Vagina (tissue), 2 donors: ENCODE results near the gene EEF1A2. TPM values are rescaled to one million over a fixed set of nuclear protein-coding genes. Genes with fewer than 3 reads are reported as not detected.
"Not testable (repeated sequence)": the region's sequence is repeated elsewhere in the genome, so short reads cannot be mapped to it uniquely, and the experiment has no call there.

ENCODE experiments used
- DNase-seq, 2 donors: peaks; one replicate each; pipeline ENCODE4 v3.0.0-alpha.2; 2017; ENCODE audit errors: extremely low spot score in 2 of 2
- H3K27ac ChIP-seq: fragments of 200-600 bp; sonication (generic); one replicate; pipeline ENCODE4 v1.5.1; 2019
- H3K27me3 ChIP-seq: fragments of 200-600 bp; sonication (generic); one replicate; pipeline ENCODE4 v1.5.1; 2019
- H3K36me3 ChIP-seq, 2 donors: fragments of 200-600 bp; sonication (generic); one replicate each; pipeline ENCODE4 v1.5.1; 2017 to 2019
- H3K4me1 ChIP-seq: fragments of 200-600 bp; sonication (generic); one replicate; pipeline ENCODE4 v1.5.1; 2019
- H3K4me3 ChIP-seq, 2 donors: fragments of 200-600 bp; sonication (generic); 1 replicate in 1 of 2; 2 replicates in 1 of 2; pipeline ENCODE4 v1.5.1; 2016 to 2019
- H3K9me3 ChIP-seq: fragments of 200-600 bp; sonication (generic); one replicate; pipeline ENCODE4 v1.5.1; 2019
- CTCF ChIP-seq, 3 experiments: fragments of 450-650 bp in 2 of 3; fragments of 200-600 bp in 1 of 3; sonication (generic) in 1 of 3; IDR thresholded peaks; one replicate each; pipeline ENCODE4 v1.5.1; 2017 to 2019; ENCODE audit warnings: antibody characterized with exemption in 3 of 3, mild to moderate bottlenecking in 2 of 3, moderate library complexity in 2 of 3
- POLR2A ChIP-seq, 2 donors: fragments of 450-650 bp; IDR thresholded peaks; one replicate each; pipeline ENCODE4 v1.6.1; 2017; ENCODE audit warnings: antibody characterized with exemption in 2 of 2, mild to moderate bottlenecking in 2 of 2, moderate library complexity in 2 of 2
- POLR2AphosphoS5 ChIP-seq, 2 donors: sonication (generic); formaldehyde crosslinking; IDR thresholded peaks; one replicate each; pipeline ENCODE4 v1.9.0; 2017; ENCODE audit warnings: antibody characterized with exemption in 2 of 2, mild to moderate bottlenecking in 2 of 2, low read depth in 1 of 2; ENCODE audit not compliant: insufficient read depth in 1 of 2
- intact Hi-C: fragments of 100-400 bp; cut with DNase I; formaldehyde crosslinking; loops from one replicate; pipeline ENCODE4 v1.15.1; 2023
- total RNA-seq: library from RNA; depleted of rRNA; stranded (reverse); fragments of >200 nt; gene quantifications from one replicate; pipeline ENCODE4 v1.2.3, GENCODE V29; 2016

The EEF1A2 gene
- total RNA-seq, 1 donor from 2014 or later = 9.8 TPM

DNA sequence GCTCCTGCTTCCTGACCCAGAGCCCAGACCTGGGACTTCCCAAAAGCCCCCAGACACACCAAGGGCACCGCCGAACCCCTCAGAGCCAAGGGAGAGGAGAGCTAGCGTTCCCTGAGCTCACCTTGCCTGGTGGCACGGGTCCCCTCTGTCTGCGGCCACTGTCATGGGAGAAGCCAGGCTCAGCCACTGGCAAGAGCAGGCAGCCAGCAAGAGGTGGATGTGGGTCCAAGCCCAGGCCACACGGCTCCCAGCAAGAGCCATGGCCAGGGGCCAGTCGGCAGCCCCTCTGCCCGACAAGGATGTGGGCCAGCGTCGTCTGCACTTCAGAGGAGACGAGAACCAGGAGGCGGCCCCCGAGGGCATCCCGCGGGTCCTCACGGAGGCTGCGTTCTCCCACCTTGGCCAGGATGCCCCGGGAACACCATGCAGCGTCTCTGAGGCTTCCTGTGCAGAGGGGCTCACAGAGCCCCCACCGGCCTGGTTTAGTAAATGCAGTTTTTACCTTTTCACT, 19.5 kb upstream of the EEF1A2 start:
- peaks cover 35% of the 10 kb centered on the region for H3K4me1 ChIP-seq
- no peak for DNase-seq
- no peak for TF ChIP-seq POLR2A (IDR thresholded peaks at IDR 0.05)
- no peak for TF ChIP-seq POLR2AphosphoS5 (IDR thresholded peaks at IDR 0.05; ENCODE audit: insufficient read depth in 1 of 2, low read depth in 1 of 2)
- no peak for TF ChIP-seq CTCF (IDR thresholded peaks at IDR 0.05)
- intact Hi-C loops = no loop called here
- H3K27ac ChIP-seq = no peak overlapping the region
- no peaks in the 10 kb centered on the region for H3K36me3 ChIP-seq
- no peaks in the 10 kb centered on the region for H3K9me3 ChIP-seq
- no peak overlapping the region for H3K4me3 ChIP-seq
- no peaks in the 10 kb centered on the region for H3K27me3 ChIP-seq

GRCh38 chr20:63517376-63518309, 18.8 kb upstream of the EEF1A2 start:
- DNase-seq = no peak
- TF ChIP-seq CTCF (IDR thresholded peaks at IDR 0.05) (no peak), POLR2A (IDR thresholded peaks at IDR 0.05) (no peak), POLR2AphosphoS5 (IDR thresholded peaks at IDR 0.05; ENCODE audit: insufficient read depth in 1 of 2, low read depth in 1 of 2) (no peak)
- Histone ChIP-seq H3K27me3 (no peaks in the 10 kb centered on the region), H3K36me3 (no peaks in the 10 kb centered on the region), H3K27ac (no peak overlapping the region), H3K4me1 (peaks cover 27% of the 10 kb centered on the region), H3K9me3 (no peaks in the 10 kb centered on the region), H3K4me3 (no peak overlapping the region)
- intact Hi-C loops = no loop called here

GRCh38 chr20:63514520-63514919, 15.6 kb upstream of the EEF1A2 start:
- DNase-seq, H3K27ac ChIP-seq, H3K4me3 ChIP-seq, H3K9me3 ChIP-seq, H3K36me3 ChIP-seq, H3K4me1 ChIP-seq, H3K27me3 ChIP-seq, intact Hi-C loops: not testable (repeated sequence)

DNA sequence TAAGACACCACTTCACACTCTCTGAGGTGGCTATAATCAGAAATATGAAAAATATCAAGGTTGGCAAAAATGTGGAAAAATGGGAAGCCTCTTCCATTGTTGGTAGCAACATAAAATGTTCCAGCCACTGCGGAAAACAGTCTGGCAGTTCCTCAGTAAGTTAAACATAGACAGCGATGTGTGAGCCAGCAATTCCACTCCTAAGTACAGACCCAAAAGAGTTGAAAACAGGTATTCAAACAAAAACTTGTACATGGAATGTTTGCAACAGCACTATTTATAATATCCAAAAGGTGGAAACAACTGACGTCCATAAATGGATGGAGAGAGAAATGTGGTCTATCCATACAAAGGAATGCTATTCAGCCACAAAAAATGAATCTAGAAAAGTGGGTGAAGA, 14.3 kb upstream of the EEF1A2 start:
- Histone ChIP-seq H3K4me3 (no peak overlapping the region), H3K9me3 (no peaks in the 10 kb centered on the region), H3K27me3 (no peaks in the 10 kb centered on the region), H3K4me1 (no peaks in the 10 kb centered on the region), H3K27ac (no peak overlapping the region), H3K36me3 (no peaks in the 10 kb centered on the region)
- DNase-seq = no peak
- no peak for TF ChIP-seq CTCF (IDR thresholded peaks at IDR 0.05)
- TF ChIP-seq POLR2A (IDR thresholded peaks at IDR 0.05) = no peak
- no peak for TF ChIP-seq POLR2AphosphoS5 (IDR thresholded peaks at IDR 0.05; ENCODE audit: insufficient read depth in 1 of 2, low read depth in 1 of 2)
- intact Hi-C loops = no loop called here

DNA sequence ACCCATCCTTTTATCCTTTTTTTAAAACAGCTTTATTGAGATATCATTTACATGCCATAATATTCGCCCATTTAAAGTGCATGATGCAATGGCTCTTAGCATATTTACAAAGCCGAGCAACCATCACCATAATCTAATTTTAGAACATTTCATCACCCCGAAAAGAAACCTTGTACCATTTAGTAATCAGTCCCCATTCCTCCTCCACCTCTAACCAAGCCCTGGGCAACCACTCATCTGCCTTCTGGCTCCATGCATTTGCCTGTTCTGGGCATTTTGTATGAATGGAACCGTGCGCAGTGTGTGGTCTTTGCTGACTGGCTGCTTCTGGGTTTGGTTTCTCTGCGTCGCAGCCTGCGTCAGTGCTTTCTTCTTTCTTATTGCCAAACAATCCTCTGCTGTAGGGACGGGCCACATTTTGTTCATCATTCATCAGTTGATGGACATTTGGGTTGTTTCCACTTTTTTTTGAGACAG, 10.2 kb upstream of the EEF1A2 start:
- intact Hi-C loops = no loop called here
- H3K27me3 ChIP-seq = no peaks in the 10 kb centered on the region
- no peaks in the 10 kb centered on the region for H3K4me1 ChIP-seq
- no peak overlapping the region for H3K4me3 ChIP-seq
- TF ChIP-seq CTCF (IDR thresholded peaks at IDR 0.05) = no peak
- no peak for TF ChIP-seq POLR2AphosphoS5 (IDR thresholded peaks at IDR 0.05; ENCODE audit: insufficient read depth in 1 of 2, low read depth in 1 of 2)
- TF ChIP-seq POLR2A (IDR thresholded peaks at IDR 0.05) = no peak
- no peaks in the 10 kb centered on the region for H3K36me3 ChIP-seq
- no peak for DNase-seq
- H3K9me3 ChIP-seq = no peaks in the 10 kb centered on the region
- no peak overlapping the region for H3K27ac ChIP-seq
